GM21367 (cell line): ENCODE data around the gene ABHD17C.

ENCODE experiments used
- ATAC-seq: cut with Tn5 transposase; IDR thresholded peaks from one replicate; pipeline ENCODE4 v1.9.1; 2021; ENCODE audit not compliant: unreplicated experiment

Gene ABHD17C

DNA sequence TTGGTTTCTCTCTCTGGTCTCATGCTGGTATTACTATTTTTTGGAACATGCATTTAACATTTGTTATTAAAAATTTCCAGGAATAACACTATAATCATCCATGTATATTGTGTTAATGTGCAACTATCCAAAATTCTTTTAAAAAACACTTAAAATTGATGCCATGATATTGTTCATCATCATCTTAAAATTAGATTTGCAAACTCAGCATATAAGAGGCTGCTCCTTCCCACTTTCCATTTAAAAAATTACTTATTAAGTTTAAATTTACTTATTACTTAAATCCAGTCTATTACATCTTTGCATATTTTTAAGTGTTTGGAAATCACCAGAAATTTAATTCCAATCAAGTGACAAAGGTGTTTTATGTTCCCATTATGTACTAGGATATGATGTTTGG lies 5.8 kb upstream of the ABHD17C start:
- ATAC-seq: no peak

DNA sequence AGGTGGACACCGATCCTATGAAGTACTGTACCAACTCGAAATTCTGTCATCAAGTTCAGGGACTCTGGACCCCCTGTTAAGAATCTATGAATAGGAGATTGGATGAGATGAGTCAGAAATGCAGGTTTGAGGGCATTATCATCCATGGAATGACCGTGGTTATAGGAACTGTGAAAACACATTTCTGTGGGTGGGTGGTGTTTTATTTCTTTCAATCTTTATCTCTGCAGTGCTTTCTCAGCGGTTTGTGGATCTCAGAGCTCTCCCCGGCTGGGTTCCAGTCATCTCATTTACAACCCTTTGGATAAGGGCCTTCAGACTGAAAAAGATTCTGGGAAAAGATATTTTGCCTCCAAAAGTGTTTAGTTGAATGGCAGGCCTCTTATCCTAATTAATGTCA lies 5.4 kb upstream of the ABHD17C start:
- no peak for ATAC-seq

DNA sequence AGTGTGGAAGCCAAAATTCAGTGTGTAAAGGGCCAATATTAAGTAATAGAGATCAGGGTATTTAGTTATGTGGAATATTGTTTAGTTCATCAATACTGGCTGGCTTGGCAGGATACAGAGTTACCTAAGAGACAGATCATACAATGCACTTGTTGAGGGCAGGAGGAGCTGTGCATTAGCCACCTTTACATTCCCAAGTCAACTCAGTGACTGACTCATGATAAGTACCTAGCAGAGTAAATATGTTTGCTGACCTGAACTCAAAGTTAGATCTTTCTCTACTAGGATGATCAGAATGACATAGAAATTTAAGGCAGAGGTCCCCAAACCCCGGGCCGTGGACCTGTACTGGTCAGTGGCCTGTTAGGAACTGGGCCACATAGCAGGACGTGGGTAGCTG lies 3.5 kb upstream of the ABHD17C start:
- ATAC-seq: no peak

DNA sequence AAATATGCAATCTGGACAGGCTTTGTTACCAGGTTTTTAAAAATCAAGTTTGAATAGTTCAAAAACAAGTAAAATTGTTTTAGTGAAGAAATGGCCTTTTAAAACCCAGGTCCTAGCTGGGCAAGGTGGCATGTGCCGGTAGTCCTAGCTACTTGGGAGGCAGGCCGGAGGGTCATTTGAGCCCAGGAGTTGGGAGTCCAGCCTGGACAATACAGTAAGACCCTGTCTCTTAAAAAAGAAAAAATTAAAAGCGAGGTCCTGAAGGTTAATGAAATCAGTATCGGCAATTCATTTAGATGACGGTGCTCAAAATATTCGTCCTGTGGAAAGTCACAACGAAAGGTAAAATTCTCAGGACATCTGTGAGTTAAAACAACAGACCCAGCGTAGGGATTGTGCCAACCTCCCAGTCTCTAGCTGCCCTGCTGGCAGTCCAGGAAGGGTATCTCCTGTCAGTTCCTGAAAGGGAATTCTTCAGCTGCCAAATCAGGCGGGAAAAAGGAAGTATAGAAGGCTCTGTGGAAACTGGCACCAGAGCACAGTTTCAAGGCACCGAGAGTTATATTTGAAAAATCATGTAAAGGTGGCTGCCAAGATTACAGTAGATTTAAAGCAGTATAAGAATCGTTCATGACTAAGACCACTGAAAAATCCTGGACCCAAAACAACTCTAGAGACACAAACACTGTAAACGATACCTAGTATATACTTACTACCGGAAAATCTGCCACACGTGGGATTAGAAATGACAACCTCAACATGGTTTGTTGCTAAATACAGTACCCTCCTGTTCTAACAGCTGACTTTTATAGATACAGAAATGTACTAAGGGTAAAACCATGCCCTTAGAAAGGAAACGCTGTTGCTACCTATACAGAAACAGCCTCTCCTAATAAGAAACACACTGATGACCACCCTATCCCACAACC lies 1.2 kb upstream of the ABHD17C start:
- no peak for ATAC-seq

DNA sequence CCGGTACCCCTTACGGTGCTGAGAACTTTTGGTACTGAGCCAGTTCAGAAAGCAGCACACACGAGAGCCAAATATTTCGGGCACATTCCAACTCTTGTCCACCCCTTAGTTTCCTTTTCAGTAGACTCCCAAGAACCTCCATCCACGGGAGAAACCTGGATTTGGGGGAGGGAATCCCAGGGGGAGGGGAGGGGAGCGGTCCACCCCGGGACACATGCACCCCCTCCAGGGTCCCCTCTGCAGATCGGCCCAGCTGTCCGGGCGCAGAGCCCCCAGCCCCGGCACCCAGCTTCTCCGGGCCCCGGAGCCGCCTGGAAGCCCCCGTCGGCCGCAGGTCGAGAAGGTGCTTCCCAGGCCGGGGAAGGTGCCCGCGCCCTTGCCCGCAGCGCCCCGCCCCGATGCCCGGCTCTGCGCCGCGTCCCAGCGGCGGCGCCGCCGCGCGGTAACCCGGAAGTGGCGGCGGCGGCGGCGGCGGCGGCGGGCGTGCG lies 455 bp upstream of the ABHD17C start:
- ATAC-seq: peak; percentile 30

DNA sequence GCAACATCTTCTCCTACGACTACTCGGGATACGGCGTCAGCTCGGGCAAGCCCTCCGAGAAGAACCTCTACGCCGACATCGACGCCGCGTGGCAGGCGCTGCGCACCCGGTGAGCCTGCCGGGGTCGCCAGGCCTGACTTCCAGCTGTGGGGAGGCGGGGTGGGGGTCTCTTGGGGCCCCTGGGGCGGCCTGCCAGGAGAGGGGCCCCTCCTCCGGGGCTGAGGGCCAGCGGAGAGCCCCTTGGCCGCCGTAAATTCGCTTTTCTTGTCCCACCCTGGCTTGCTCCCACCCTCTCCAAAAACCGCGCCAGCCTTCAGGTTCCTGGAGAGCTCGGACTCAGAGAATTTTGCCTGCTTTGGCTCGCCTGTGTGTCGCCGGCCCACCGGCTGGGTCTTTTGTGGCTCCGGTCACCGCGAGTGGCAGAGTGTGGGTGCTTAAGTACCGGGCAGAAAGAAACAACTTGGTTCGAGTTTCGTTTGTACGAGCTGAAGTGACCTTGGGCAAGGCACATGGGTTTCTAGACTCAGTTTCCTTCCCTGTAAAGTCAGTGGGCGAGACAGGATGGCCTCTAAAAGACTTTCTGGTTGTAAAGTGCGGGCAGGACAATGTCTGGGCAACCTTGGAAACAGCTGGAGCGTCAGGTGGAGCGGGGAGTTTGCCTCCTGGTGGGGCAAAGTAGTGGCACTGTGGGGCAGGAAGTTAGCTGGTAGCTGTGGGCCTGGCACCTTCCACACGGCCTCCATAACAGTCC lies 976 bp downstream of the ABHD17C start:
- no peak for ATAC-seq

DNA sequence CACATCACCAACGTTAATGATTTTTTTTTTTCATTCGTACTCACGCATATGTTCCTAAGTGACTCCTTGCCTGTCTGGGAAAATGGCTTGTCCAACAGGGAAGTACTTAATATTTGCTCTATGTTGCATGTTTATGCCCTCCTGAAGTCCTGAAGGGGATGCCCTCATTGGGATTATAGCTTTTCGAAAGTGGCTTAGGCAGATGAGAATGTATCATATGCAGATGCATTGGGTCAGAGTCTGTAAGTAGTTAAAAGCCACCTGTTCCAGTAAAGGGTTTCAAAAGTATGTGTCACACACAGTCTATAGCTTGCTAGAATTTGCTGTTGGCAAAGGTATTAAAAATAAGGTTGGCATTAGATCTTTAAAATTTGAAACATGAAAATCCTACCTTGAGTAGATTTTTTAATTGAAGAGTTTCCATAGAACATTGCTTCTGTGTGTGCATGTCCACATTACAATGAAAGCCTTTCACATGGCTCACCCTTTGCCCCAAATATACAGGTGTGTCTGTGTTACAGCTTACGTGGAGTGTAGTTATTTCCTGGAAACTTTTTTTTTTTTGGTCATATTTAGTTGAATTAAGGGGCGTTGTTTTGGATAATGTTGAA lies 2.1 kb downstream of the ABHD17C start:
- no peak for ATAC-seq

DNA sequence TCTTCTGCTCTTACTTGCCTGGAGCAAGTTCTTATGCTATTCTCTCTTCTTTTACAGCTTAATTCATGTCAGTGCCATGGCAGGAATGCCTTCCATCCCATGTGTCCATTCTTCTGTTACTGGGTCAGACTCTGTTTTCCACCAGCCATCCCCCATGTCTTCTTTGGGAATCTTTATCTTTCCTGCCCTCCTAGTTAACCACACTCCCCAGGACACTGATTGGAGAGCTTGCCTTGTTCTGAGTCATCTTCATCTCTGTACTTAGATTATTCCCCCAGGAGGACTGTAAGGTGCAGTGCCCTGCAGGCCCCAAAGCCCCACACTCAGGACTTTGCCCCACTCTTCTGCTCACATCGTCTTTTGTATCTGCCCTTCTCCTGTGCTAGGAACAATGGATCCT lies 3.6 kb downstream of the ABHD17C start:
- ATAC-seq: no peak

DNA sequence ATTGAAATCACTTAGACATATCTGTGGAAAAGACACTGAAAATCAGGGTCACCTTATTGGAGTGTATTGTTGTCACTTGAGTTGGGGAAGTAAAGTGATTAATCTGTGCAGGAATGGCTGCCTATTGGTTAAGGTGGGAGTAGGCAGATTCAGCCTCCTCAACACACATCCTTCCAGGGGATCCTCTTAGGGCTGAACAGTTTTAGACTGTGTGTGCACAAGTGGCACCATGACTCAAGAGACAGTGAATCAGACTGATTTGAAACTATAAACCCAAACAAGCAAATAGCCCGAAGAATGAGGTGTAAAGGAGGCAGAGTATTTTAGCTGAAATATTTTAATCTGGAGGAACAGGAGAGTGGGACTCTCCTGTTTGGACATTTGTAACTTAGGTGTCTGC lies 4.9 kb downstream of the ABHD17C start:
- no peak for ATAC-seq

DNA sequence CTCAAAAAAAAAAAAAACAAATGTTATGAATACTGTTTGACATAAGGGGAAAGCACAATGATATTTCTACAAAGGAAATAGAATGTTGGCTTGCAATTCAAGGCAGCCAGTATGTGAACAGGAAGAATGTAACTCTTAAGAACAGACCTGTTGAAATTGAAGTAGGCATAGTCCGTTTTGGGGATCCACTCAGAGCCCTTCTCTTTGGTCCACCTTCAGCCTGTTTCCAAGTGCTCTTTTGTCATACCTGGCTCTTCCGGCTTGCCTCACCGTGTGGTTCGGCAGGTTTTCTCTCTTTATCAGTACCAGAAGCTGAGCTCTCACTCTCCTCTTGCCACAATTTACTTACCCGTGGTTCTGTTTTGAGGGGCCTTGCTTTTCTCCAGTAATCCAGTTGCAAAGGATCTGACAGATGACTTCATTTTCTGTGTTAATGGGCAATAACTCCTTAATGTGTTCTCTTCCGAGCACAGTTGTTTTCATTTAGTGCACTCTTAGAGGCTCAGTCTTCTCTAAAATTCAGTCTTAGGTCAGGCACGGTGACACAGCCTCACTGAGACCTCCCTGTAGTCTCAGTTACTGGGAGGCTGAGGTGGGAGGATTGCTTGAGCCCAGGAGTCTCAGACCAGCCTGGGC lies 6.7 kb downstream of the ABHD17C start:
- ATAC-seq: no peak

DNA sequence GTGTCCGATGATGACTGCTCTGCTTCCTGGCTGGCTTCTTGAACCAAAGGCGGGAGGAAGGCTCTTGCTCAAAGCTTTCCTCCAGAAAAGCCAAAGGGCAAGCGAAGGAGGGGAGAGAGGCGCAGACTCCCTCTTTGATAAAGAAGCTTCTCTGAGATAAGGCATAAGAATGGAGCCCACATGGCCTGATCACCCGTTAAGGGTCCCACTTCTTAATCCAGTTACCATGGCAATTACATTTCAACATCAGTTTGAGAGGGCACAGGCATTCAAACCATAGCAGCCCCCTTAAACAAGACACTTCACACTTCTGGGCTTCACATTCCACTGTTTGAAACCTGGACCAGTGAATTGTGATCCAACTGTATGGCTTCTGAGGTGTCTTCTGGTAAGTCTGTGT lies 8.0 kb downstream of the ABHD17C start:
- no peak for ATAC-seq

DNA sequence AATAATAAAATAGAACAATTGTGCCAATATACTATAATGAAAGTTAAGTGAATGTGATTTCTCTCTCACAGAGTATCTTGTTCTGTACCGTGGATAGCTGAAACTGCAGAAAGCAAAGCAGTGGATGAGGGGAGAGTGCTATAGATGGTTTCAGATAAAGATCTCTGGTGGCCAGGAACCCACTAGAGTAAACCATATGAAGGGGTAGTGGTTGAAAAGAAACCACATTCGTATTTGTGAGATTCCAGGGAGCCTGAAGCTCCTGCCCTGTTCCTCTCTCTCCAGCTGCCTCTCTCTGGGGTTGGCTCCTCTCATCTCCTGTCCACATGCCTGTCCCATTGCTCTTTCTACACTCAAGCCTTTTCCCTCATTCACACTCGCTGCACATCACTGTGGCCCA lies 8.9 kb downstream of the ABHD17C start:
- no peak for ATAC-seq

DNA sequence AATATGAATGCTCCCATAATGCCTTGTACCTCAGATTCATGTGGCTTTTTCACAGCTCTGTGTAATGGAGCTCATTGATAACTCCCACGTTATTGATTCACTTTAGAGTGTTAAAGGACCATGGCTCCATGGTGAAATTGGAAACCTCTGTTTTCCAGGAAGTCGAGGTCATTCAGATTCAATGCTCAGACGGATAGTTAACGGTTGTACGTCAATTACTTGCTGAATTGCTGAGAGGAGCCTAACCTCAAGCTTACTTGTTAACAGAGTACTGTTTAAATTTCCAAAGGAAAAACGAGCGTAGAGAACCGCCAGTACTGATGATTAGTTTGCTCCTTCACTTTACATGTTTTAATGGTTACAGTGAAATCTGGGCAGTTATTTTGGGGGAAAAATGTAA lies 11.1 kb downstream of the ABHD17C start:
- no peak for ATAC-seq

DNA sequence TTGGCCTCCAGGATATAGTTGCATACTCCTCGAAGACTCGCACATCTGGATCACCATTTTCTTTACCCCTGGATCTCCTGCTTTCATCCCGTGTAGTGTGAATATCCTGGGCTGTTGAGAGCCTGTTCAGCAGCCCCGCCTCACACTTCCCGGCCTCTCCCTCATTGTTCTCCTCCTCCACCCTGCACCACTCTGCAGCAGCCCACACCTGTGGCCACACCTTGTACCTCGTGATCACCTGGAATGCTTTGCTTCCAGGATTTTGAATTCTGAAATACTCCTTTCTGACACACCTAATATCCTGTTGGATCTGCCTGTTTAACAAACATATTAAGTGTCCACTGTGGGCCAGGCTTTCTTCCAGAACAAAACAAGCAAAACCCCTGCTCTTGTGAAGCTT lies 14.4 kb downstream of the ABHD17C start:
- no peak for ATAC-seq

DNA sequence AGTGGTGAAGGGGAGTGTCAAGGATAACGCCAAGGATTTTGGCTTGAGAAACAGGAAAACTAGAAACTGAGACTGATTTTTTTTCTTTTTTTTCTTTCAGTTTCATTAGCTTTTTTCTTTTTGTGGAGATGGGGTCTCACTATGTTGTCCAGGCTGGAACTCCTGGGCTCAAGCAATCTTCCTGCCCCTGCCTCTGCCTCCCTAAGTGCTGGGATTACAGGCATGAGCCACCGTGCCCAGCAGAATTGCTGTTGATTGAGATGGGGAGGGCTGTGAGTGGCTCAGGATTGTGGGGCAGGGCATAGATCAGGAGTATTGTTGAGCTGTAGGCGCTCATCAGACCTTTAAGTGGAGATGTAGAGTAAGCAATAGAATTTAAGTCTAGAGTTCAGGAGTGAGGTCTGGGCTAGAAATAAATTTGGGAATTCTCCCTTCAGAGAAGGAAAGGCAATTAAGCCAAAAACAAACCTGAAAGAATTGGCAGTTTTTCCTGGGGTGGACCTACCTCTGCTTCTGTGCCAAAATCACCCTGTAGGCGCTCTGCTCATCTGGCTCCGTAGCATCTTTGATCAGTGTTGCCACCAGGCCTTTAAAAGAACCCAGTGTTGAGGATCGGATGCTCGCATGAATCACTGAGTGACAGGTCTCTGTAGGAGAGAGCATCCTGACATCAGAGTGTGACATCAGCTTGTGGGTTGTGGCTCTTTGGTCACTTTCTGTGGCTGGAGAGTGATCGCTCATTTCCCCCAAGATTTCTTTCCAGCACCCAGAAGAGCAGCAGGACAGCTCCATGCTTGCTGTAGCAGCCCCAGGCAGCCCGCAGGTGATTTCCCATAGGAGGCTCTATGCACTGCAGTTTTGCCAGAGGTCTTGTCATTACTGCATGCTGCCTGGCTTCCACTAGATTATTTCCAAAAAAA lies 15.8 kb downstream of the ABHD17C start:
- no peak for ATAC-seq

DNA sequence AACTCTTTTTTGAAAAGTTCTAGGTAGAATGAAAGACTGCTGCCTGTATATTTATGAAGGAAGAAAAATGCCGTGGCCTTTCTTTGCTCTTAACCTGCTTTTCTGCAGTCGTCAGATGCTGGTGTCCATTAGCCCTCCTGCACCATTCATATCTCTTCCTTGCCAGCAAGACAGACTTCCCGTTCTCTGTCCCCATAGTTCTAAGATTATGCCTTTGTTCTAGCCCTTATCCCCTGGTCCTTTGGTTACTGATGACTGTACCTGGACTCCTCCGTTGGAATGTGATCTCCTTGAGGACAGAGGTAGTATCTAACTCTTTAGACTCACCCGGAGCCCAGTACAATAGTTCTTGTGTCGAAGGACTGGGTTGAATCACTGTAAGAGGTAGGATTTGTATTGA lies 16.8 kb downstream of the ABHD17C start:
- ATAC-seq: no peak

DNA sequence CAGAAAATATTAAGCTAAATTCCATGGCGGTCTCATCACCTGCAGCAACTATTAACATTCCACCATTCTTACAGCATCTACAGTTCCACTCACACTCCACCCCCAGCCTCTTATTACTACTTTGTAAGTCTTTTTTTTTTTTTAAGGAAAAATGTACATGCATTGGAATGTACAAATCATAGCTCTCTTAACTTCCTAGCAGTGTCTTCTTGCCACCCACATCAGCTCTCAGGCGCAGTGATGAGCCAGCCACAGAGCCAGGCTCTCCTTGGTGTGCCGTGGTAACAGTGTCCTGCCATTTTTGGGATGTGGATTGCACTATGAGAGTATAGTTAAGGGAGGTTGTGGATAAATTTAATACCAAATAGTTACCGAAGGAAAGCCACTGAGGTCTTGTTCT lies 17.8 kb downstream of the ABHD17C start:
- no peak for ATAC-seq

DNA sequence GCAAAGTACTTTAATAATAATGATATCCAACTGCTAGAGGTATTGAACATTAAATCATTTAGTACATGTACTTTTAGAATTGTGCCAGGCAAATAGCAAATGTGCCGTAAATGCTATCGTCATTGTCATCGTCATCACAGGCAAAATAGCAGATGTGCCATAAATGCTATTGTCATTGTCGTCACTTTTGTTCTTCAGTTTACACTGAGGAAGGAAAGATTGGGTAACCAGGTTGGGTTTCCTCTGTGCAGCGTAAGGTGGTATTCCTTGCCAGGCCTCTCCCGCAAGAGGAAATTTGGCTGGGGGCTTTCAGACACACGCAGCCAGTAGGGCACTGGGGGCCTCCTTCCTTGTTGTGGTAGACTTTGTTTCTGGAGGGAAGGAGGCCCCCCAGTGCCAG lies 26.4 kb downstream of the ABHD17C start:
- no peak for ATAC-seq

DNA sequence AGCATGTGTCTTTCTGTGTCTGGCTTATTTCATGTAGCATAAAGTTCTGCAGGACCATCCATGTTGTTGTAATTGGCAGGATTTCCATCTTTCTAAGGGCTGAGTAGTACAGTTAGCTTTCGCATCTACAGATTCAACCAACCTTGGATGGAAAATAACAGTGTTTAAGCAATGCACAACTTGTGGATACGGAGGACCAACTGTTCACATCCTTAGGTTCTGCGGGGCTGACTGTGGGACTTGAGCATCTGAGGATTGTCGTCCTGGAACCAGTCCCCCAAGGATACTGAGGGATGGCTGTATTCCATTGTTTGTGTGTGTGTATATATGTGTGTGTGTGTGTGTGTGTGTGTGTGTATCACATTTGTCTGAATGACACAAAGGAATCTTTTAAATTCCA lies 27.7 kb downstream of the ABHD17C start:
- no peak for ATAC-seq

DNA sequence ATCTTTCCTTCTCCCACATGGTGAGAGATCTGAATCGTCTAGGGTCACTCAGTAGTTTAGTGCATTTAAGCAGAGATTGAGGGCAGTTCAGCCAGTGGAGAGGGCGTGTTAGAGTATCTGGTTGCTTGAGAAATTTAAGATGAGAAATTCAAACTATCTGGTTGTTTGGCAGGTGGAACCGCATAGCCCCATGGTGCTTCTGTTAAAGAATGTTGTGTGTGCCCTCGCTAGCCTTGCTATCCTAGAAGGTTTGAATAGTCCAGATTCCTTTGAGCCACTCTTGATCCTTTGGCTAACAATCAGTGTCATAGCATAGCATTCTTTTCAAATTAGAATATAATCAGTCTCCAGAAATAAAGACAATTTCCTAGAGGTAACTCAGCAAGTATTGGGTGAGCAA lies 32.1 kb downstream of the ABHD17C start:
- no peak for ATAC-seq
